Breast epithelium (tissue), 4 donors: ENCODE data around the gene ASL. TPM values are rescaled to one million over a fixed set of nuclear protein-coding genes. Genes with fewer than 3 reads are reported as not detected.

Experiments used
- DNase-seq, 2 donors: peaks; one replicate each; pipeline ENCODE4 v3.0.0-alpha.2; 2019; ENCODE audit warnings: low spot score in 2 of 2
- H3K27ac ChIP-seq, 2 donors: fragments of 200-600 bp; sonication (generic) in 1 of 2; one replicate each; pipeline ENCODE4 v1.5.1; 2016 to 2019; ENCODE audit warnings: mild to moderate bottlenecking in 1 of 2
- H3K27me3 ChIP-seq, 2 donors: fragments of 200-600 bp; sonication (generic) in 1 of 2; one replicate each; pipeline versions ENCODE4 v1.5.1 to v1.6.0; 2017 to 2019; ENCODE audit warnings: control low read depth in 1 of 2, mild to moderate bottlenecking in 1 of 2
- H3K36me3 ChIP-seq: fragments of 200-600 bp; one replicate; pipeline ENCODE4 v1.5.1; 2019
- H3K4me1 ChIP-seq, 2 donors: fragments of 200-600 bp; sonication (generic); one replicate each; pipeline ENCODE4 v1.5.1; 2016 to 2019; ENCODE audit warnings: control low read depth in 1 of 2
- H3K4me3 ChIP-seq, 3 donors: fragments of 200-600 bp; sonication (generic); 1 replicate in 2 of 3; 2 replicates in 1 of 3; pipeline ENCODE4 v1.5.1; 2016 to 2019; ENCODE audit warnings: mild to moderate bottlenecking in 3 of 3, moderate library complexity in 2 of 3
- H3K9me3 ChIP-seq, 2 donors: fragments of 200-600 bp; sonication (generic) in 1 of 2; one replicate each; pipeline ENCODE4 v1.5.1; 2016 to 2019; ENCODE audit warnings: control low read depth in 1 of 2
- POLR2A ChIP-seq: fragments of 450-650 bp; IDR thresholded peaks from one replicate; pipeline ENCODE4 v1.6.1; 2016; ENCODE audit warnings: antibody characterized with exemption, mild to moderate bottlenecking, moderate library complexity
- POLR2AphosphoS5 ChIP-seq, 3 donors: sonication (generic); formaldehyde crosslinking; IDR thresholded peaks; one replicate each; pipeline ENCODE4 v1.6.1; 2017; ENCODE audit warnings: antibody characterized with exemption in 3 of 3
- intact Hi-C: fragments of 100-400 bp; cut with DNase I; formaldehyde crosslinking; loops from one replicate; pipeline ENCODE4 v1.15.1; 2023; ENCODE audit warnings: low total_unique reads
- total RNA-seq, 3 donors: library from RNA; depleted of rRNA; stranded (reverse); fragments of >200 nt; gene quantifications; one replicate each; pipeline ENCODE4 v1.1.0, GENCODE V29; 2016
- TF ChIP-seq, protein P1 (sequence below), 3 donors: fragments of 450-650 bp; IDR thresholded peaks; one replicate each; pipeline ENCODE4 v1.5.1; 2016 to 2017; ENCODE audit warnings: antibody characterized with exemption in 3 of 3, mild to moderate bottlenecking in 3 of 3, moderate library complexity in 3 of 3

Gene ASL
- total RNA-seq, 3 donors from 2014 or later: 31.9 to 39.8 (median 33.1) TPM

- H3K9me3 ChIP-seq: no peaks in the 10 kb centered on the region
- no peaks in the 10 kb centered on the region for H3K4me1 ChIP-seq
- TF ChIP-seq POLR2AphosphoS5 (IDR thresholded peaks at IDR 0.05): no peak
- TF ChIP-seq POLR2A: no peak
- TF ChIP-seq, protein P1, sequence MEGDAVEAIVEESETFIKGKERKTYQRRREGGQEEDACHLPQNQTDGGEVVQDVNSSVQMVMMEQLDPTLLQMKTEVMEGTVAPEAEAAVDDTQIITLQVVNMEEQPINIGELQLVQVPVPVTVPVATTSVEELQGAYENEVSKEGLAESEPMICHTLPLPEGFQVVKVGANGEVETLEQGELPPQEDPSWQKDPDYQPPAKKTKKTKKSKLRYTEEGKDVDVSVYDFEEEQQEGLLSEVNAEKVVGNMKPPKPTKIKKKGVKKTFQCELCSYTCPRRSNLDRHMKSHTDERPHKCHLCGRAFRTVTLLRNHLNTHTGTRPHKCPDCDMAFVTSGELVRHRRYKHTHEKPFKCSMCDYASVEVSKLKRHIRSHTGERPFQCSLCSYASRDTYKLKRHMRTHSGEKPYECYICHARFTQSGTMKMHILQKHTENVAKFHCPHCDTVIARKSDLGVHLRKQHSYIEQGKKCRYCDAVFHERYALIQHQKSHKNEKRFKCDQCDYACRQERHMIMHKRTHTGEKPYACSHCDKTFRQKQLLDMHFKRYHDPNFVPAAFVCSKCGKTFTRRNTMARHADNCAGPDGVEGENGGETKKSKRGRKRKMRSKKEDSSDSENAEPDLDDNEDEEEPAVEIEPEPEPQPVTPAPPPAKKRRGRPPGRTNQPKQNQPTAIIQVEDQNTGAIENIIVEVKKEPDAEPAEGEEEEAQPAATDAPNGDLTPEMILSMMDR (IDR thresholded peaks at IDR 0.05): no peak
- no peak for DNase-seq
- intact Hi-C loops: no loop called here
- H3K27me3 ChIP-seq: no peaks in the 10 kb centered on the region
- H3K4me3 ChIP-seq: no peak overlapping the region
- peak overlapping the region; percentile 12 to 40 for H3K27ac ChIP-seq
- no peaks in the 10 kb centered on the region for H3K36me3 ChIP-seq
These were observed 25.2 kb upstream of the ASL start for GRCh38 chr7:66050337-66050957.

GRCh38 chr7:66050990-66051448 is 24.6 kb upstream of the ASL start:
- TF ChIP-seq POLR2AphosphoS5 (IDR thresholded peaks at IDR 0.05): peak in 1 of 3 donors; percentile 12
- TF ChIP-seq POLR2A: no peak
- TF ChIP-seq, protein P1 (IDR thresholded peaks at IDR 0.05): no peak
- H3K9me3 ChIP-seq: no peaks in the 10 kb centered on the region
- peak in 1 of 2 donors; percentile 26 for DNase-seq
- H3K36me3 ChIP-seq: no peaks in the 10 kb centered on the region
- no peaks in the 10 kb centered on the region for H3K27me3 ChIP-seq
- no peak overlapping the region for H3K4me3 ChIP-seq
- intact Hi-C loops: no loop called here
- peak overlapping the region; percentile 12 to 40 for H3K27ac ChIP-seq
- no peaks in the 10 kb centered on the region for H3K4me1 ChIP-seq

DNA sequence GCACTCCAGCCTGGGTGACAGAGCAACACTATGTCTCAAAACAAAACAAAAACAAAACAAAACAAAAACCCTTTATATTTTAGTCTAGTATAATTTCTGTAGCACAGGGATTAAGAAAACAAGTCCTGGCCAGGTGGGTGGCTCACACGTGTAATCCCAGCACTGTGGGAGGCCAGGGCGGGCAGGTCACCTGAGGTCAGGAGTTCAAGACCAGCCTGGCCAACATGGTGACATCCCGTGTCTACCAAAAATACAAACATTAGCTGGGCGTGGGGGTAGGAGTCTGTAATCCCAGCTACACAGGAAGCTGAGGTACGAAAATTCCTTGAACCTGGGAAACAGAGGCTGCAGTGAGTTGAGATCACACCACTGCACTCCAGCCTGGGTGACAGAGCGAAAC is 23.2 kb upstream of the ASL start:
- TF ChIP-seq POLR2A: no peak
- no peaks in the 10 kb centered on the region for H3K4me1 ChIP-seq
- no peak for DNase-seq
- intact Hi-C loops: no loop called here
- no peak overlapping the region for H3K27ac ChIP-seq
- no peaks in the 10 kb centered on the region for H3K9me3 ChIP-seq
- no peaks in the 10 kb centered on the region for H3K36me3 ChIP-seq
- H3K27me3 ChIP-seq: no peaks in the 10 kb centered on the region
- no peak overlapping the region for H3K4me3 ChIP-seq

DNA sequence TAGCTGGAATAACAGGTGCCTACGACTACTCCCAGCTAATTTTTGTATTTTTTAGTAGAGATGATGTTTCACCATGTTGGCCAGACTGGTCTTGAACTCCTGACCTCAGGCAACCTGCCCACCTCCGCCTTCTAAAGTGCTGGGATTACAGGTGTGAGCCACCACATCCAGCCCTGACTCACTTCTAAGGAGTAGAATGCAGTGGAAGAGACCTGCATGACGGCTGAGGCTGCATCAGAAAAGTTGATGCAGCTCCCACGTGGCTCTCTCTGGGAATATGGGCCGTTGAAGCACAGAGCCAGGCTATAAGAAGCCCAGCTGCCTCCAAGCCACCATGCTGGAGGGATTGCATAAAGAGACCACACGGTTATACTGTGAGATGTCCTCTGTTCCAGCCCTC is 21.6 kb upstream of the ASL start:
- H3K4me3 ChIP-seq: no peak overlapping the region
- no peaks in the 10 kb centered on the region for H3K36me3 ChIP-seq
- H3K27me3 ChIP-seq: no peaks in the 10 kb centered on the region
- H3K4me1 ChIP-seq: no peaks in the 10 kb centered on the region
- intact Hi-C loops: no loop called here
- H3K27ac ChIP-seq: no peak overlapping the region
- no peak for TF ChIP-seq POLR2A
- TF ChIP-seq POLR2AphosphoS5 (IDR thresholded peaks at IDR 0.05): no peak
- TF ChIP-seq, protein P1 (IDR thresholded peaks at IDR 0.05): no peak
- no peaks in the 10 kb centered on the region for H3K9me3 ChIP-seq
- DNase-seq: no peak

DNA sequence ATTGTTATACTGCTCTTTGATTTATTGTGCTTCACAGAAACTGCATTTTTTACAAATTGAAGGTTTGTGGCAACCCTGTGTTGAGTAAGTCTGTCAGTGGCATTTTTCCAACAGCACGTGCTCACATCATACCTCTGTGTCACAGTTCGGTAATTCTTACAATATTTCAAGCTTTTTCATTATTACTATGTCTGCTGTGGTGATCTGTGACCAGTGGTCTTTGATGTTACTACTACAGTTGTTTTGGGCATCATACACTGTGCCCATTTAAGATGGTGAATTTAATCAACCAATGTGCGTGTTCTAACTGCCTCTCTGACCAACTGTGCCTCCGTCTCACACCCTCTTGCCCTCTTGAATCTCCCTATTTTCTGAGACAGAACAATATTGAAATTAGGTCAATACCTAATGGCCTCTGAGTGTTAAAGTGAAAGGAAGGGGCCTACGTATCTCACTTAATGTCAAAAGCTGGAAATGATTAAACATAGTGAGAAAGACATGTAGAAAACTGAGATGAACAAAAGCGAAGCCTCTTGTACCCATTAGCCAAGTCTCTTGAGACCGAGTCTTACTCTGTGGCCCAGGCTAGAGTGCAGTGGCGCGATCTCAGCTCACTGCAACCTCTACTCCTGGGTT is 20.2 kb upstream of the ASL start:
- Histone ChIP-seq H3K4me1 (no peaks in the 10 kb centered on the region), H3K4me3 (no peak overlapping the region), H3K9me3 (no peaks in the 10 kb centered on the region), H3K27me3 (no peaks in the 10 kb centered on the region), H3K36me3 (no peaks in the 10 kb centered on the region), H3K27ac (no peak overlapping the region)
- intact Hi-C loops: no loop called here
- TF ChIP-seq POLR2A (no peak), POLR2AphosphoS5 (IDR thresholded peaks at IDR 0.05) (no peak)
- TF ChIP-seq, protein P1 (IDR thresholded peaks at IDR 0.05): no peak
- no peak for DNase-seq
